Activated naive CD4-positive, alpha-beta T cell treated with anti-CD3 and anti-CD28 coated beads, Interleukin-2, amount 50 U/mL, for 16 hours (primary cell): ENCODE data around the gene PAK6.
A peak's percentile ranks its signal among the peaks of the same experiment; 100 is the strongest.

Experiments
- DNase-seq: peaks from one replicate; pipeline ENCODE4 v3.0.0-alpha.2; 2020

The PAK6 gene

DNA sequence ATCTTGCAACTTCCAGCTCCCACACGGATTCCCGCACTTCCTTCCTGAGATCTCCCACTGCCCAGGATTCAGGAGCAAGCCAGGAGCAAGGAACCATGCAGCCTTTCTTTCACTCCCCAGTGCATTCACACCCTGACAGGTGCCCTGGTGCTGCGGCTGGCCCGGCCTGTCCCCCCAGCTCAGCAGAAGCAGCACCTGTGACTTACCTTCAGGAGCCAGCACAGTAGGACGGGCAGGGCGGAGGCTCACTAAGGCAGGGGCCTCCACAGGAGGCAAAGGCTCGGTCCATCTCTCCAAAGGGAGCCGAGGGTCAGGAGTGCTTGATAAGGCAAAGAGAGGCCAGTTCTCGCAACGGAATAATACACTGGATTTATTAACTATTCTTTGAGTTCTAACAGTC, 39.2 kb downstream of the PAK6 start:
- DNase-seq = no peak

DNA sequence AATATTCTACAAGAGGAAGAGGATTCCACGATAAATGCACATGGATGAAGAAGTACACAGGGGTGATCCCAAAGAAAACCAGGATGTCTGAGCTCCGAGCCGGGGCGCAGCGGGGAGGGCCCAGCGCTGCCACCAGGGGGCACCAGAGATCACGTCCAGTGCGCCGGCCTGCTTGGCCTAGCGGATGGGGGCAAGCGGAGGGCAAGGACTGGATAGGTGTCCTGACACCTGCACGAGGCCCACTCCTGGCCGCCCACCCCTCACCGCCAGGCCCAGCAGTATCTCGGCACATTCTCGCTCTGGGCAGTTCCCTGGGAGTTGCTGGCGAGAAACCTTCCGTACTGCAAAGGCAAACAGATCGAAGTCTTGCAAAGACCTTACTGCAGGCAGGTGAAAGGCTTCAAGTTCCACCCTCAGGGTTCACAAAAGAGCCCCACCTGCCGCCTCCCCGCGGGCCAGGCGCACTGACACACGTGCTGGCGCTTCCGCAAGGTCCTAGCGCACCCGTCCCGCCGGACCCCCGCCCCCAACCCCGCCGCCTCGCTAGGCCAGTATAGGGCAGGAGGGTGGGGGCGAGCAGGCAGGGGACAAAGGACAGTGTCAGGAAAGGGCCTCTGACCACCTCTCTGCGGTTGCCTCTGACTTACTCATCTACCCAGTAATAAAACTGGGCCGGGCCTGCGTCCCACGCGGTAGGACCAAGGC, 40.7 kb downstream of the PAK6 start:
- DNase-seq = peak; percentile 69

DNA sequence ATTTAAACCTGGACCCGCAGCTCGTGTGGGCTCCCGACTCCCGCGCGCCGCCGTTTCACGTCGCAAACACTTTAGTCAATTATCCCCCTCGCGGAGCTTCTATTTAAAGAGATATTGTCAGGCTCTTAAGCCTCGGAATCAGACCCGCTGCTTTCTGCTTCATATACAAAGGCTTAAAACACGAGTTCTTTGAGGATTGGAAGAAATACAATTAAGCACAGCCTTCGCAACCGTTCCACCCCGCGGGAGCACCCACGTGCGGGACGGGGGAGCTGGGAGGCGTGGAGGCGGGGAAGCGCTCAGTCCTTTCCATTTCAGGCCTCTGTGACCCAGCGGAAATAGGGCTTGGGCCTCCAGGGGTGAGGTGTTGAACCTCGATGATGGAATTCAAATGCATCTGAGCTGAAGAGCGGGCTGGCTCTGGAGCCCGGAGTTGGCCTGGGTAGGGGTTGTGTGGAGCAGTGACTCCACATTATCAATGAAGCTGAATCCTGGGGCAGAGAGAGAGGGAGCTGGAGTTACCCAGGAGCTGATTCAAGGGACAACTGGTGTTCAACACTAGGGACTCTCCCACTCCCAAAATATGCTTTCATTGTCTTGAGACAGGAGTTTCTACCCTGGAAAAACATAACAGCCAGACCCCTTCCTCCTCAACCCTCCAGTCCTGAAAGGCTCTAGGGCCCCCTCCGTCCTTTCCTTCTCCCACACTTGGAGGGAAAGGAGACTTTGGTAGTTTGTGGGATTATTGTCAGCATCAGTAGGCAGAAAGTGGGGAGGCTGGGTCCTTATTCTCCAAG, 41.6 kb downstream of the PAK6 start:
- no peak for DNase-seq

DNA sequence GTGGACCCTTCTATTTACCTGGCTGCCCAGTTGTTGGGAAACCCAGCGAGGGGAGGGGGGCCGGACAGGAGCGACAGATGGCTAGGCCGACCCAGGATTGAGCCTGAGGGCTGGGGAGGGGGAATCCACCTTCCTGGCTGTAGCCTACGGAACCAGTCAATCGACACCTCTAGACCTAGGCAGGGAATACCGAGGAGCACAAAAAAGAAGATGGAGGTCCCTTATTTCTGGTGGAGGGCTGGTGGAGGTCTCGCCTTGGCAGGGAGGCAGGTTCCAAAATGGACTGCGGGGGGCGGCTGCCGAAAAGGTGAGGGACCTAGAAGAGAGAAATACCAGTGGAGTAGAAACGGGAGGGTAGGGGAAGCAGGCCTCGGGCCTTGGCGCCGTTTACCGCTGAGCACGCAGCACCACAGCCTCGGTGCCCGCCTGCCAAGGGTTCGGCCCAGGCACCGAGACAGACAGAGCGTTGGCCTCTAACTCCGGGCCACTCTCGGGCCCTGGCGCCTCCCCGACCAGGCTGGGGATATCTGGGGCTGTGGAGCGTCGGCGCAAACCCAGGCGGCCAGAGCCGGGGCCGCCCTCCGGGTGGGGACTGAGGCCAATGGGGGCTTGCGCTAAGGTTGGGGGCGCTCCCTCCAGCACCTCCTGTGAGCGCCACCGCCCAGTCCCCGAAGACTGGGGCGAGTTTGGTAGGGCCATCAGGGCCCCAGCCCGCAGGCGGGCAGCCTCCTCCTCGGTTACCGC, 42.4 kb downstream of the PAK6 start:
- DNase-seq = no peak

DNA sequence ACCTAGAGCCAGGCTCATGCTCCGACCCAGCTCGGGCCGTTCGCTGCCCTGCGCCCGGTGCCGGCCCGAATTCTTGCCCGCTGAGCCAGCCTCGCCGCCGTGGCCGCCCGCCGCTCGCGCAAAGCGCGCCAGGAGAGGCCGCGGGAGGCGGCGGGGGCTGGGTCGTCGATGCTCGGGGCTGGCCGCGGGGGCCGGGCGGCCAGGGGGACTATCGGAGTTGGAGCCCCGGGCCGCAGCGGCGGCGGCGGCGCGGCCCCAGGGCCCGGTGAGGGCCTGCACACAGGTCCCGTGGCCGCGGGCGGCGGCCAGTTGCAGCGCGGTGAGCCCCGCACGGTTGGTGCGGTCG, 42.9 kb downstream of the PAK6 start:
- no peak for DNase-seq

DNA sequence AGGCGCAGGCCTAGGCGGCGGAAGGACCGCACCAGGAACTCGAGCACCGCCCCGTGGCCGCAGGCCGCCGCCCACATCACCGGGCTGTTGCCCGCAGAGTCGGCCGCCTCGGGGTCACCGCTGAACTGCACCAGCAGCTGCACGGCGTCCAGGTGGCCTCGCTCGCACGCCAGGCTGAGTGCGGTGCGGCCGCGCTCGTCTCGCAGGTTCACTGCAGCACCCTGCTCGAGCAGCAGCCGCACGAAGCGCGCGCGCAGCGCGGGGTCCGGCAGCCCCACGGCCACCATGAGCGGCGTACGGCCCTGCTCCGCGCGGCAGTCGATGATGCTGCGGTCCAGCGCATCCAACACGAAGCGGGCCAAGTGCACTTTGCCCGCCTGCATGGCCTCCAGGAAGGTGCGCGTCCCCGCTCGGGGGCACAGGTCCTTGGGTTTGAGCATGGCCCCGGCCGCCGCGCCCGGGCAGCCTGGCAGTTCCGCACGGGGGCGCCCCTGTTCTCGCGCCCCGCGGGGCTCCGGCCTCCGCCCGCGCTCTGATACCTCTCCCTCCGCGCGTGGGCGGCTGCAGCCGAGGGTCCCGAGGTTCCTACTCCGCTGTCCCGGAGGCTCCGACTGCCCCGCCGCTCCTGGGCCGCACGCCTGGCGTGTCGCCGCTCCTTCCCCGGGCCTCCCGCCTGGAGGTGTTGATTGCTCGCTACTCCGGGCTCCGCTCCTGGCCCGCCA, 43.4 kb downstream of the PAK6 start:
- DNase-seq = peak; percentile 50

DNA sequence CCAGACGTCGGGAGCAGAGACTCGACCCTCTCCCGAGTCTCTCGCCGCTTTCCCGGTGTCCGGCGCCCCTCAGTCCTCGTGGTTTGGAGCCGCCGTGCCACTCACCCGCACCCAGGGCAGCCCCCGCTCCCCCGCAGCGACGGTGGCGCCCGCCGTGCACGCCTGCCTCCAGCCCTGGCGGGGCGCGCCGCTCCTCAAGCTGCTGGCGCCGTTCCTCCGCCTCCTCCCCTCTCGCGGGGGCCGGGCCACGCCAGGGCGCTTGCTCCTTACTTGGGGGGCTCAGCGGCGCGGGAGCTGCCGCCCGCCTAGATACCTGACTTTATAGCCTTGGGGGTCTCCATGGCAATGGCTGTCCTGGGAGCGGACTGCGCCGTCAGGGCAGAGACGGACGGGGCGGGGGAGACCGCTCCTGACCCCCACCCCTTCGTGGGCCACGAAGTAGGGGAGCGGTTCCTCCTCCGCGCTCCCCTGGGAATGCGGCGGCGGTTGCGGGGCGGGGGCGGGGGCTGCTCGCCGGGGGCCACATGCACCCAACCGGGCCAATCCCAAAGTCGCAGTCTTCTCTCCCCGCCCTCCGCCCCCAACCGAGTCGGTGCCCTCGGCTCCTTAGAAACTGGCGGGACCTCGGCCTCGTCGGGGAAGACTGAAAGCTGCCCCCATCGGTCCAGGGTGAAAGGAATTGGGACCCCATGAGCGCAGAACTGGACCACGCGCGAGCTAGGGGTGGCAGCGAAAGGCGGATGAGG, 44.2 kb downstream of the PAK6 start, which contains the start of gene ANKRD63:
Gene ANKRD63, minus strand, starts transcription at position 196 of the 746 bp plus-strand sequence. CDS start 478 bp downstream, outside the sequence.
- peak; percentile 61 for DNase-seq

DNA sequence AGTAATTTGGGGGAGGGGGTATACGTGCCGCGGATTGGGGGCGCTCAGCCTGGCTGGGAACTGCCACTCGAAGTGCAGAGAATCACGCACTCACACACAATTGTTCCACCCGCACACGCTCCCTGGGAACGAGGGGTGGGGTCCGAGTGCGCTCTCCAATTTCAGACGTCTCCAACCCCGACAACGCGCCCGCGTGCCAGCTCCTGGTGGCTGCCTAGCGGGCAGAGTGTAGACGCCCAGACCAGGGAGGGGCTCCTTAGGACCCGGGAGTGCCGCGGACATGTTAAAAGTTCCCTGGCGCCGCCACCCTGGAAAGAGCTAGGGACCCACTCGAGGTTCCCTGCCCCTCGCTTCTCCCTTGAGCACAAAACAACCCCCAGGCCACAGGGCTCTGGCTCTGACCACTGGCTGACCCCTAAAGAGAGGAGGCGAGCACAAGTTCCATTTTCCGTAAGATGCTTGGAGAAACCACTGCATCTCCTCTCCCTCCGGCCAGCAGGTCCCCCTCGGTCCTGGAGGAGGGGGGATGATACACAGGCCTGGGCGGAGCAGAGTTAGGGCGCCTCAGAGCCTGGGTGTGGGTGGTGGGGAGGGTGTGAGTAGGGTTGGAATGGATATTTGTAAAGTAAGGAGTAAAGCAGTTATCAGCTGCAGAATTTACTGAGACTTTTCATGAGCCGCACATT, 44.9 kb downstream of the PAK6 start:
- DNase-seq = no peak

DNA sequence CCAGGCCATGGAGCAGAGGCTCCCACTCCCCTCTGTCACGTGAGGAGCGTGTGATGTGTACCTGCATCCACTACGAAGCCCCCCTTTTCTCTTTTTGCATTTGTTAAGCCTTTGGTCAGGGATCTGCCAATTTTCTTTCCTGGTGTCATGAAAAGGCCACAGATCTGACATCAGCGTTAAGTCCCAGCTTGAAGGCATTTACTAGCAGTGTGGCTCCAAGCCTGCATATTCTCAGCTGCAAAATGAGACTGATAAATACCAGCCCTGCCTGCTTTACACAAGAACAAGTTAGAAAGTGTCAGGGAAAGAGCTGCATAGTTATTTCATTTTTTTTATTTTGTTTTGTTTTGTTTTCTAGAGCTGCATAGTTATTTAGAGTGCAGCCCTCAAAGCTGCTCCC, 46.3 kb downstream of the PAK6 start:
- no peak for DNase-seq

DNA sequence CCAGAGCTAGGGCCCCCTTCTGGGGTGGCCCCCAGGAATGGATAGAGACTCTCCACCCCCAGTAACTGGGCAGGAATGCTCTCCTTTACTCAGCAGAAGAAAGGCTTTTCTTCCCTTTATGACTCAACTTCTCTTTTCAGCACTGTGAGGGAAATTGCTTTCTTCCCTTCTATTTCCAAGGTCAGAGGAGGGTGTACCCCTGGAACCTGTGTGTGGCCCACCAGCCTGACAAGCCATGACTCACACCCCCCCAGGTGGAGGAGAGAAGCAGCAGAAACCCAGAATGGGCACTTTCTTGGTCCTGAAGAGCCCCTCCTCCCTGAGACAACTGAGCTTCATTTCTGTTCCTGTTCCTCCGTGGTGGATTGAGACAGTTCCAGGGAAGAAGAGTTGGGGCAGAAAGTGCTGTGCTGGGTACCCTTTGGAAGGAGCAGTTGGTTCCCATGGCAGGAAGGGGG, 46.7 kb downstream of the PAK6 start:
- no peak for DNase-seq

DNA sequence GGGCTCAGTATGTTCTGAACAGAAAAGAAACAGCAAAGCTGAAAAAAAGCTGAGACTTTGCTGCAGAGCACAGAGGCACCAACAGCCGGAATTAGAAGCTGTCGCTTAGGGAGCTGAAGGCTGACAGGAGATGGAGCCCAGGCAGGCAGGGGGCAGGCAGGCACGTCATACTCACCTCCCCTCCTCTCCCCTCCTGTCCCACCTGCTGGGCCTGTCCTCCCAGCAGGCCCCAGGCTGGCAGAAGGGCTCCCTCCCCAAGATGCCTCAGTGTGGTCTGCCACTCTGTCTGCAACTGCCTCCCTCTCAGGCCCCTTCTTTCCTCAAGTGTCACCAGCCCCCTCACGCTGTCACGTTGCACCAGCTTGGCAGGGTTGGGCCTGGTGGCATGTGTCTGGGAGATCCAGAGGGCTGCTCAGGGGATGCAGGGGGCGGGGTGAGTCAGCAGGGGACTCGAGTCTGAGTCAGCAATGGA, 47.2 kb downstream of the PAK6 start:
- no peak for DNase-seq

DNA sequence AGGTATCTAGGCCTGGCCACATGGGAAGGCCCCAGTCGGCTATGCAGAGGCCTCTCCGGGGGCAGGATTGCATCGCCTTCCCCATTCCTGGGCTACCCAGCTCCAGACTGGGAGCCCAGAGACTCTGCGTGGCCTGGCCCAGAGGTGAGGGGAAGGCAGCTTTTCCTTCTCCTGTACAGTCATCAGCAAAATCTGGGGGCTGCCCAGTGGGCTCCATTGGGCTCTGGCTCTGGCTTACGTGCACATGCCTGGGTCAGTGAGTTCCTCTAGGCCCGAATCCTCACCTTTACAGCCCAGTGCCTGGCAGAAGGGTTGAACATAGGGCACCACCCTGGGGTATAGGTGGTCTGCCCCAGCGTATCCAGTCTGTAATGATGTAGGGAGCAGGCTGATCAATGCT, 47.9 kb downstream of the PAK6 start:
- DNase-seq = no peak

DNA sequence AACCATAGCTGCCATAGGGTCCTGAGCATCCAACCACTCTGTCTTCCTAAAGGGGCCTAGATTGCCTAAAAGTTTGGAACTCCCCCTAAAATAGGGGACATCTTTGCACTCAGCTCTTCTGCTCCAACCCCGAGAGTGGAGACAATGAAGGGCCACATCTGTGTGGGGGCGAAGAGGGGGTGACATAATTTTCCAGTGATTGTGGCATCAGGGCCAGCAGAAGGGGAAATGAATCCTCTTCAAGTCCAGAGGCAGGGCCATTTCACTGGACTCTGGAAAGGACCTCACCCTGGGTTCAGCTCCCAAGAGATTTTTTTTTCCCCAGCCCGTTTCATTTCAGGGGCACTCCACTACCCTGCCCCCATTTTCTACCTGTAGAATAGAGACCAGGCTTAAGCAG, 48.6 kb downstream of the PAK6 start:
- no peak for DNase-seq

DNA sequence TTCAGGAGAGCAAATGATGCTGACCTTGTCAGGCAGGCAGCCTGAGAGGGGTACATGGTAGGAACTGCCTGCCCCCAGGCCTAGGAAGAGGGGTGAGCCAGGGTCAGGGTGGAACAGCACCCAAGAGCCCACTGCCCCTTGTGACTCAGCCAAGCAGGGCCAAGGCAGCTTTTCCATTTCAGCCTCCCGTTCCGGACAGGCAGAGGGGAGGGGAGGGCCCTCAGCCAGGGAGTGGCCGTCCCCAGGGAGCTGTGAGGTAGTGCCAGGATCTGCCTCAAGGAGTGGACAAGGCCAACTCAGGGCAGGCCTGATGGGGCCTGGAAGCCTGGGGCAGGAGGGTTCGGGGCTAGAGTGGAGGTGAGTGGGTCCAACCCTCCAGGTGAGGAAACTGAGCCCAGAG, 49.1 kb downstream of the PAK6 start:
- no peak for DNase-seq

DNA sequence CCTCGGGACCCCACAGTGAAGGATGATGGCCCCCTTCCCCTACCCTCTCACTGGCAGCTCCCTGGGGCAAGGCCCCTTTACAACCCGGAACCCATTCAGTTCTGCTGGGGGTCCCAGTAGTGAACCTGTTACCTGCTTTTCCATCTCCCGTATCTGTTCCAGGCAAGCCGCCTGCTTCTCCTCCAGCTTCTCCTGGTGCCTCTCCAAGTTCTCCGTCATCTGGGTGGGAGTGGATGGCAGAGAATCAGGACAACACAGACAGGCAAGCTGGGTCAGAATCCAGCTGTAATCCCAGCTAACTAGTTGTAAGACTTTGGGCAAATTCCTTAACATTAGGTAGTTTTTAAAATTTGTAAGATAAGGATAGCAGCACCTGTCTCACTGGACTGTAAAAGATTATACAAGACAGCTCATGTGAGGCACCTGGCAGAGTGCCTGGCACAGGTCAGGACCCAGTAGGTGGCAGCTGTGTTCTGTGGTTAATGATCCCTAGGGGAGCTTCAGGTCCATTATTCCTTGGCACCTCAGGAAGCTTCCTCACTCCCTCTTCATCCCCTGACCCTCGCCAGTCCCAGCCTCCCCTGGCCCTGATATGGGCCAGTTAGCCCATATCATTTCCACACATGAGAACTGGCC, 50.4 kb downstream of the PAK6 start:
- DNase-seq = no peak

DNA sequence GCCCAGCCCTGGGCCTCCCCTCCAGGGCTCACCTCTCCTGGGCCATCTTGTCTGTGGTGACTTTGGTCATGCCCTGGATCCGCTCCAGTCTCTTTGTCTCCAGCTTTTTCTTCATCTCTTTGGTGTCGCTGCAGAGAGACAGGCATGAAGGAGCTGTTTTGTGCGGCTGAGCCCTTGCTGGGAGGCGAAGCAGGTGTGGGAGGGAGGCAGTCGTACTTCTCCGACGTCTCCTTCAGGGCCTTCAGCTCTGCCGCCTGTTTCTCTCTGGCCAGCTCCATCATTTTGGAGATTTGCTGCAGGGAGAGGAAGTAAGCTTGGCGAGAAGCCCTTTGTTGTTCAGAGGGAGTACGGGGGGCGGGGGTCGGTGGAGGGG, 51.7 kb downstream of the PAK6 start:
- DNase-seq = no peak

DNA sequence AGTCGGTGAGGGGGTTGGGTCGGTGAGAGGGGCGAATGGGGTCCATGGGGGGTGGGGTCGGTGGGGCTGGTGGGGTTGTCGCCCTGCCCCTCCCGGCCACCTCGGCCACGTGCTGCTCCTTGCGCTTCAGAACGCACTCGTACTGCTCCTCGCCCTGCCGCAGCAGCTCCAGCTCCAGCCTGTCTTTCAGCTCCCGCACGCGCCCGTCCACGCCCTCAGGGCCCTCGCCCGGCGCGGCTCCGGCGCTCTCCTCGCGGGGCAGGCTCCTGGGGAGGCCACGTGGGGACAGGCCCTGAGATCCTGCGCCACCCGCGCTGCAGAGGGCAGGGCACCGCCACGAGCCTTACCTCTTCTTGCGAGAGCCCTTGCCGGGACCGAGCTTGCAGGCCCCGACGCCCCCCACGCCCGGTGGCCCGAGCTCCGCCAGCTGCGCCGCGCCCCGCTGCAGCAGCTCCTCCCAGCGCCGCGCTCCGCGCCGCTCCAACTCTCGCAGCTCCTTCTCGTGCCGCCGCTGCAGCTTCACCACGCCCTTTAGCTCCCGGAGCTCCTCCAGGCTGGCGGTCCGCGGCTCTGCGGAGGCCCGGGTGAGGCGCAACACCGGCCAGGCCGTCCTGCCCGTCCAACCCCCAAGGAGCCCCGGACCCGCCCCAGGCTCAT, 52.2 kb downstream of the PAK6 start:
- no peak for DNase-seq

DNA sequence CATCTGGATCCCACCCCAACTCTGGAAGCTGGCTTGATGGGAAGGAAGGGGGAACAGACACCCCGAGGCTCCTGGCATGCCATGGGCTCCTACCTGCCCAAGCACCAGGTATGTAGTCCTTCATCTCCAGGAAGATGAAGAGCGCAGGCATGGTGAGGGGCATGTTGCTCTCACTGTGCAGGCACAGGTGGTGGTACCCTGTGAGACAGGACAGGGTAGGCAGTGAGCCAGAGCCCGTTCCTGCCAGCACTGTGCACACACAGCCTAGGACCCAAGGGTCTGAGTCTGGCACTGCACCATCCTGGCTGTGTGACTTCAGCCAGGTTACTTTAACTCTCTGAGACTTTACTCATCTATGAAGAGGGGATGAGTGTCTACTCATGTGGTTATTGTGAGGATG, 53.4 kb downstream of the PAK6 start:
- no peak for DNase-seq

DNA sequence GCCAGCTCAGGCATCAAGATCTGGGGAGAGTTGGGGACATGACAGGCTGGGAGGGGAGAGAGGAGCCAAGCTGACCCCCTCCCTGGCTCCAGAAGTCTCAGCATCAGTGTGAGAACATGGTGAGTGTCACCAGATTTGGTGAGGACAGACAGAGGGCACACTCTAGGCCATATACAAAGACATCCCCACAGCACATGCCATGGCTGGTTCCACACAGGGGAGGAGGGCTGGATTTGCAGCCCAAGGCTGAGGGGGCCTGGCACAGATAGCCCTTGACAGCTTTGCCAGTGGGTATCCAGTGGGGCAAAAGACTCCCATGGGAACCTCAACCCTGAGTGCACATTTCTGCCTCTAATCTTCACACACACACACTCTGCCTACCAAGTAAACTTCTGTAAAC, 54.1 kb downstream of the PAK6 start:
- DNase-seq = no peak
